GM19023 (cell line): ENCODE results near the gene AMH.

ENCODE experiments used
- ATAC-seq: cut with Tn5 transposase; IDR thresholded peaks from one replicate; pipeline ENCODE4 v1.9.1; 2021; ENCODE audit warnings: mild to moderate bottlenecking, moderate library complexity; ENCODE audit not compliant: unreplicated experiment

Gene AMH

DNA sequence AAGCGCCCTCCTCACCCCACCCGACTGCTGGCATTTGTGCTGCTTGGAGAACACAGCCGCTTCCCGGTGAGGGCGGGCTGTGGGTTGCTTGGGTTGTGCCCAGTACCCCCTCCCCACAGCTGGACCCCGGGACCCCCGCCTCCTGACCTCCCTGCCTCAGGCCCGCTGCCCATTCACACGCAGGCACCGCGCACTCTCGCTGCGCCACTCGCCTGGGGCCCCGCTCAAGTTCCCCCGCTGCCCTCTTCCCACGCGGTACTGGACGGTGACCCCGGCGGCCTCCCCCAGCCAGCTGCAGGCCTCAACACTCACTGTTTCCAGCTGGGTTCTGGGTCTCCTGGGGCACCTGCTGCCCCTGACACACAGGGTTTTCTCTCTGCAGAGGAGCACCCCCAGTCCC is 29.4 kb upstream of the AMH start:
- no peak for ATAC-seq

- ATAC-seq, result no peak
These were observed 27.8 kb upstream of the AMH start for GRCh38 chr19:2221250-2221831.

DNA sequence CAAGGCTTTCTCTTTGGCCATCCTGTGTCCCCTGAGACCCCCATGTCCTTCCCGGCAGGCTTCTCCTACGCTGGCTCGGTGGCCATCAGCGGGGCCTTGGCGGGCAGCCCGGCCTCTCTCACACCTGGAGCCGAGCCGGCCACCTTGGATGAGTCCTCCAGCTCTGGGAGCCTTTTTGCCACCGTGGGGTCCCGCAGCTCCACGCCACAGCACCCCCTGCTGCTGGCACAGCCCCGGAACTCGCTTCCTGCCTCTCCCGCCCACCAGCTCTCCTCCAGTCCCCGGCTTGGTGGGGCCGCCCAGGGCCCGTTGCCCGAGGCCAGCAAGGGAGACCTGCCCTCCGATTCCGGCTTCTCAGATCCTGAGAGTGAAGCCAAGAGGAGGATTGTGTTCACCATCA is 27.2 kb upstream of the AMH start:
- no peak for ATAC-seq

DNA sequence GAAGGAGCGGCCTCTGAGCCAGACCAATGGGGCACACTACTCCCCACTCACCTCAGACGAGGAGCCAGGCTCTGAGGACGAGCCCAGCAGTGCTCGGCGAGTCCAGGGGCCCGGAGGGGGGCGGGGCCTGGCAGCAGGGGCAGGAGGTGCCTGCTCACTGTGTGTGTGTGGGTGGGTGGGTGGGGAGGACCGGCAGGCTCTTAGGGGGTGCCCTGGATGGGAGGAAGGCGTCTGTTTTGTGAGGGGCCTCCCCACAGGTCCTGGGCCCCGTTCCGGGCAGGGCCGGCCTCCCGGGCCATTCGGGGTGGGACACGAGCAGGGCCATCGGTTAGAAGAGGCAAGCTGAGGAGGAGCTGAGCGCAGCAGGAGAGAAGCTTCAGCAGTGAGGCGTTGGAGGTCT is 25.7 kb upstream of the AMH start:
- ATAC-seq, result no peak

DNA sequence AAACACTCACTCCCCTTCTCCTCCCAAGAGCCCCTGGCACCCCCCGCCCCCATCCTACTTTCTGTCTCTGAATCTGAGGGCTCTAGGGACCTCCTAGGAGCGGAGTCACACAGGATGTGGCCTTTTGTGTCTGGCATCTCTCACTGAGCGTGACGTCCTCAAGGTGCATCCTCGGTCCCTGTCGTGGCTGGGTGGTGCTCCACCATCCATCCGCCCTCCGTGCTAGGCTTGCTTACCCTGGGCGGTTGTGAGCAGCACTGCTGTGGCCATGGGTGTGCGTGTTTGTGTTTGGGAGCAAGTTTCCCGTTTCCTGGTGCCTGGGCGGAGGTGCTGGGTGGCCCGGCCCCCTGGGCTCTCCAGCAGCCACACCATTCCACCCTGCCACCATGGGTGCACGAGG is 25.2 kb upstream of the AMH start:
- no peak for ATAC-seq

GRCh38 chr19:2224754-2225349 is 24.3 kb upstream of the AMH start:
- ATAC-seq, result no peak

DNA sequence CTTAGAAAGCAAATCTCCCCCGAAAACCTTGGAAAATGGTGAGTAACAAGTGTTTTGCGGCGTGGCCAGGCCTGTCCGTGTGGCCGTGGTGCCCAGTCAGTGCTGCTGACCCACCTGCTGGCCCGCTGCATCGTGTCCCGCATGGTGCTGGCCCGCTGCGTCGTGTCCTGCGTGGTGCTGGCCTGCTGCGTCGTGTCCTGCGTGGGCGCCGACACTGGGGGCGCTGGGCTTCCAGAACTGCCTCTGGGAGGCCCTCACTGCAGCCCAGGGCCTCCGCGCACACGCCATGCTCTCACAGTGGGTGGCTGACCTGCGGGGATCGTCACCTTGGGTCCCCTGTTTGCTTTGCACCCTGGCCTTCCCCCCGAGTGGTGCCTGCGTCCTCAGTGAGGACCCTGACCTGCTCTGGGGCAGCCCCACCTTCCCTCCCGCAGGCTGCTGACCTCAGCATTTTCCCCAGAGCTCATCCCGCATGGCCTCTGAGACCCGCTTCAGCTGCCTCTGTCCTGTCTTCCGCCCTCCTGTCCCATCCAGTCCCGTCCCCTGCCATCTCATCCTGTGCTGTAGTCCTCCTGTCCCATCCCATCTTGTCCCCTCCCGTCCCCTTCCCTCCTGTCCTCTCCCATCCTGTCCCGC is 23.6 kb upstream of the AMH start:
- no peak for ATAC-seq

DNA sequence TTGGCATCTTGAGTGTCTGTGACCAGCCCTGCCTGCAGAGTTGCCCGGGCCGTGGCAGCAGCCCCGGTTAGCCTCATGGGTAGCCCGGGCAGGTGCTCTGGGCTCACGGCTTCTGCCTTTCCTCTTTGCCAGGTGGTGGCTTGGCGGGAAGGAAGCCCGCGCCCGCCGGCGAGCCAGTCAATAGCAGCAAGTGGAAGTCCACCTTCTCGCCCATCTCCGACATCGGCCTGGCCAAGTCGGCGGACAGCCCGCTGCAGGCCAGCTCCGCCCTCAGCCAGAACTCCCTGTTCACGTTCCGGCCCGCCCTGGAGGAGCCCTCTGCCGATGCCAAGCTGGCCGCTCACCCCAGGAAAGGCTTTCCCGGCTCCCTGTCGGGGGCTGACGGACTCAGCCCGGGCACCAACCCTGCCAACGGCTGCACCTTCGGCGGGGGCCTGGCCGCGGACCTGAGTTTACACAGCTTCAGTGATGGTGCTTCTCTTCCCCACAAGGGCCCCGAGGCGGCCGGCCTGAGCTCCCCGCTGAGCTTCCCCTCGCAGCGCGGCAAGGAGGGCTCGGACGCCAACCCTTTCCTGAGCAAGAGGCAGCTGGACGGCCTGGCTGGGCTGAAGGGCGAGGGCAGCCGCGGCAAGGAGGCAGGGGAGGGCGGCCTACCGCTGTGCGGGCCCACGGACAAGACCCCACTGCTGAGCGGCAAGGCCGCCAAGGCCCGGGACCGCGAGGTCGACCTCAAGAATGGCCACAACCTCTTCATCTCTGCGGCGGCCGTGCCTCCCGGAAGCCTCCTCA is 22.9 kb upstream of the AMH start:
- ATAC-seq, result no peak

GRCh38 chr19:2226840-2227360 is 22.2 kb upstream of the AMH start:
- no peak for ATAC-seq

DNA sequence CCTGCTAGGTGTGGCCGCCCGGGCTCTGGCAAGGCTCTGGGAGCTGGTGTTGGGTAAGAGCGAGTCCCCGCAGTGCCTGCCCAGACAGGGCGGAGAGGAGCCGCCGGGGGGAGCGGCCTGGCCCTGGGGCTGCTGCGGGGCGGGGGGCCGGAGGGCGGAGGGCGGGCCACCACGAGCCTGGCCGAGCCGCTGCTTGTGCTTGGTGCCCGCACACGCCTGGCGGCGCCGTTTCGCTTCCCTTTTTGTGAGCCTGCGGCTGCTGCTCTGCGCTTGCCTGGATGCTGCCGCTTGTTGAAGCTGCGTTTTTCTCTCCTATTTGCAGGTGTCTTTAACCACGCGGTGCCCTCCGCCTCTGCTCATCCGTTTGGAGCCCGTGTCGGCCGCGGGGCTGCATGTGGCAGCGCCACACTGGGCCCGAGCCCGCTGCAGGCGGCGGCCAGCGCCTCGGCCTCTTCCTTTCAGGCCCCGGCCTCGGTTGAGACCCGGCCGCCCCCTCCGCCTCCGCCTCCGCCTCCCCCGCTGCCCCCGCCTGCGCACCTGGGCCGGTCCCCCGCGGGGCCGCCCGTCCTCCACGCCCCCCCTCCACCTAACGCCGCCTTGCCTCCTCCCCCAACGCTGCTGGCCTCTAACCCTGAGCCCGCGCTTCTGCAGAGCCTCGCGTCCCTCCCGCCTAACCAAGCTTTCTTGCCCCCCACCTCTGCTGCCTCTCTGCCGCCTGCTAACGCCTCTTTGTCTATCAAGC is 21.5 kb upstream of the AMH start:
- no peak for ATAC-seq

GRCh38 chr19:2228157-2229030 is 20.7 kb upstream of the AMH start:
- no peak for ATAC-seq

- ATAC-seq, result no peak
These were observed 19.8 kb upstream of the AMH start for GRCh38 chr19:2229103-2230032.

GRCh38 chr19:2230033-2230531 is 19.0 kb upstream of the AMH start:
- no peak for ATAC-seq

DNA sequence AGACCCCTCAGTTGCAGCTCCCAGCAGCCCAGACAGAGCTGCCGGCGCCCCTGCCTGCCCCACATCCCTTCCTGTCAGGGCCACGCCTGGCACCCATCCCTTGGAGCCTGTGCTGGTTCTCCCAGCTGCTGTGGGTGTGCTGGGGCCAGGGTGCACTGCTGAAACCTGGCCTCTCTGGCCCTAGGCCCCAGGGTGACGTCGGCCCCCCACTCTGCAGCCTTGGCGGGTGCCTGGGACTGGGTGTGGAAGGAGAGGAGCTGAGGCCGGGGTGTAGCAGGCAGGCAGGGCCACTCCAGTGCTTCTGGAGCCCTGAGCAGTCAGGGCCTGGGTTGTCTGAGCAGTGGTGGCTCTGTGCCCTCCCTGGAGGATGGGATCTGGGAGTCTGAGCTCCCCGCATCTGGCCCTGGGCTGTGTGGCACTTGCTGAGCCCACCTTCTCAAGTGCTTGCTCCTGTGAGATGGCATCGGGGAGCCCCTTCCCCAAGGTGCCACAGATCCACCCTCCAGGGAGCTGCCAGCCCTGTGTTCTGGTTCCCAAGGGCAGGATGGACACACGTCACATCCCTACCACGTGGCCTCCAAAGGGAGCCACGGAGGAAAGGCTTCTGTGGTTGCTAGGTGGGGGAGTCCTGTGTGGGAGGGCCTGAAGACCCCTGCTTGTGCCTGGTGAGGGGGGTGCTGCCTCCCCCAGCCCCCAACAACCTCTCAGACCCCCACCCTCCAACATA is 18.2 kb upstream of the AMH start:
- ATAC-seq, result no peak

- ATAC-seq, result no peak
These were observed 17.4 kb upstream of the AMH start for GRCh38 chr19:2231621-2232221.

- ATAC-seq, result no peak
These were observed 16.6 kb upstream of the AMH start for GRCh38 chr19:2232286-2233151.
